Mesodermal cell (in vitro differentiated cells): ENCODE results near the gene LGI2.

Experiments
- H3K27ac ChIP-seq: 2 replicates; pipeline ENCODE4 v1.7.0; 2013; ENCODE audit warnings: mild to moderate bottlenecking, low read depth, low read length, moderate library complexity; ENCODE audit not compliant: severe bottlenecking
- H3K36me3 ChIP-seq: 2 replicates; pipeline ENCODE4 v1.7.1; 2013; ENCODE audit warnings: mild to moderate bottlenecking, low read length, moderate library complexity; ENCODE audit not compliant: control insufficient read depth, insufficient read depth
- H3K4me1 ChIP-seq: one replicate; pipeline ENCODE4 v1.7.1; 2013; ENCODE audit warnings: mild to moderate bottlenecking, low read length; ENCODE audit not compliant: insufficient read depth, control insufficient read depth, poor library complexity, severe bottlenecking
- H3K4me3 ChIP-seq: 2 replicates; pipeline ENCODE4 v1.7.0; 2013; ENCODE audit warnings: low read length, control low read depth, mild to moderate bottlenecking; ENCODE audit not compliant: insufficient read depth, poor library complexity, severe bottlenecking; ENCODE audit errors: extremely low read depth
- H3K9me3 ChIP-seq: 2 replicates; pipeline ENCODE4 v1.7.1; 2013; ENCODE audit warnings: mild to moderate bottlenecking, low read length, moderate library complexity; ENCODE audit not compliant: control insufficient read depth
- WGBS, 2 experiments: methylation state at CpG; one replicate each; pipeline ENCODE4 v1.1.5; 2013; ENCODE audit warnings: missing lambda C conversion rate in 2 of 2; ENCODE audit not compliant: insufficient coverage in 2 of 2; 5-methylcytosine and 5-hydroxymethylcytosine counted together

Gene LGI2

DNA sequence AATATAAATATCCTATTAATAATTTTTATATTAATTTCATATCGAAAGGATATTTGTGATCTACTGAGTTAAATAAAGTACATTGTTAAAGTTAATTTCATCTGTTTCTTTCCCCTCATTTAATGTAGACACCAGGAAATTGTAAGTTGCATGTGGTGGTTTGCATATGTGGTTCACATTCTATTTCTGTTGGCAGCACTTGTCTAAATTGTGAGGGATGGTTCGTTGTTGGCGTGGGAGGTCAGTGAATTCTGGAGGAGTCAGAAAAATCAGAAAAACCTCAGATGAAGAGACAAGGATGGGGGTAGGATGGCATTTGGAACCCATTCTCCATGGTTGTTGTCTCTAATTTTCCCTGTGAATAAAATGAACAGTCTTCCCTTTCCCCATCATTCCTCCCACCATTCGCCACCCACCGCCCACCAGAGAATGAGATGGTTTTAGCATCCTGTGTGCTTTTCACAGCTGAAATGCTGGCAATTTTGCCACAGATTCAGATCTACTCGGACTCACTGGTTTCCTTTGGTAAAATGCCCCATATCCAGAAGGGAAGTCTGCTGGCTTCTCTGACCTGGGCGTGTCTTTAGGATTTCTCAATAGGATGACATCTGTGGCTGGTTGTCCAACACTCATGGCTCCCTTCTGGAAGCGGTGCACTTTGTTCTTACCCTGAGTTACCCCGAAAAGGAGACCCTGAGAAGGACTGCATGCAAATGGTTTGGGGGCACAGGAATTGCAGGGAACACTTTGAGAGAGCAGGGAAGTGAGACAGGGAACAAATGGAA, 52.3 kb downstream of the LGI2 start:
- Histone ChIP-seq H3K36me3 (no peaks in the 10 kb centered on the region), H3K4me3 (no peak overlapping the region), H3K4me1 (no peaks in the 10 kb centered on the region), H3K27ac (no peak overlapping the region), H3K9me3 (no peaks in the 10 kb centered on the region)
- 90 to 100% methylated on average over 4 to 8 of the region's 9 CpGs for WGBS, 2 experiments

DNA sequence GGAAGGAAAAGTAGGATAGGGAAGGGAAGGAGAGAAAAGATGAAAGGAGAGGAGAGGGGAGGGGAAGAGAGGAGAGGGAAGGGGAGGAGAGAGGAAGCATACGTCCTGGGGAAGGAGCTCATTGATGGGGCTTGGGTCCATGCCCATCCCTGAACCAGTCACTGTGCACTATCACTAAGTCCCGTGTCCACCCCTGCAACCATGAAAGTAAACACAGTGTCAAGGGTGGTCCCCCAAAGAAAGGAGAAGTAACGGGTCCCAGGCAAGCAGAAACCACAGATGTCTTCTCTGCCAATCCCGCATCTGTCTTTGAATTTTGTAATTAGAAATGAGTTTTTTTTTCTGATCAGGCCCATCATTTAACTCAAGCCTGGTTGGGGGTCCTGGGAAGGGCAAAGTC, 55.2 kb downstream of the LGI2 start:
- WGBS, 2 experiments: 78 to 92% methylated on average over 3 of the region's 4 CpGs

DNA sequence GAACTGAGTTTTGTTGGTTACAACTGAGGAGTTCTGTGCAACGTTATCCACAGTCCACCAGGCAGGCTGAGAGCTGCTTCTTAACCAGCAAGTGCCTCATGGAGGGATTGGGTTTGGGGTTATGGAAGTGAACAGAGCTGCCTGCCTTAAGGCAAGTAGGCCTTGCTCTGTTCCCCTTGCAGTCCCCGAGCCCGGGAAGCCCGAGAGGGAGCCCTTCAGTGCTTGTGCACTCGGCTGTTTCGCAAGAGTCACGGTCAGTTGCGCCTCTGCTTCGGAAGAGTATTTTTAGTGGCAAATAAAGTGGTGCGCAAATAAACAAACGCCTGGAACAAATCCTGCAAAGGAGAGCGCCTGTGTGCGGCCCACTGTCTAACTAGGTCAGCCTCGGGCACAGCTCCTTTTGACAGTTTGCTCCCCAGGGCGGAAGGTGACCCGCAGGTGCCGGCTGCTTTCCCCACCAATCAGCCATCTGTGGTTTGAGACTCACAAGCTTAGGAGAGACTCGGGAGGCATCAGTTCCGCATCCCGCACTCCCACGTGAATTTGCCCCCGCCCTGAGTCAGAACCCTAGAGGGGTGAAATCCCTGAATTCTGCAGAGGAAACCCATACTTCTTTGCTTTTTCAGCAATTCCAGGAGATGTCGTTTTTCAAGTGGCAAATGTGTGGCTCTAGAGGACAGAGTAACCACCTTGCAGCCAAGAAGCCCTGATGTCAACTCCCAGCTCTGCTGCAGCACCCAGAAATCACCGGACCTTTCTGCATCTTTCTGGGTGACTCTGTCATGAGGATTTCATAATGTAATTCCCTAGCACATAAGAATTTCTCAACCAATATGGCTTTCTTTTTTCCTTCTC, 56.8 kb downstream of the LGI2 start:
- H3K9me3 ChIP-seq: no peaks in the 10 kb centered on the region
- no peaks in the 10 kb centered on the region for H3K4me1 ChIP-seq
- no peaks in the 10 kb centered on the region for H3K36me3 ChIP-seq
- WGBS, 2 experiments: 95 to 96% methylated on average over 21 to 23 of the region's 24 CpGs
- H3K4me3 ChIP-seq: no peak overlapping the region
- H3K27ac ChIP-seq: no peak overlapping the region

More for the DNA sequence above, 55.2 kb downstream of the LGI2 start:
- H3K9me3 ChIP-seq: no peaks in the 10 kb centered on the region
- no peaks in the 10 kb centered on the region for H3K4me1 ChIP-seq
- no peak overlapping the region for H3K27ac ChIP-seq
- H3K4me3 ChIP-seq: no peak overlapping the region
- H3K36me3 ChIP-seq: no peaks in the 10 kb centered on the region

DNA sequence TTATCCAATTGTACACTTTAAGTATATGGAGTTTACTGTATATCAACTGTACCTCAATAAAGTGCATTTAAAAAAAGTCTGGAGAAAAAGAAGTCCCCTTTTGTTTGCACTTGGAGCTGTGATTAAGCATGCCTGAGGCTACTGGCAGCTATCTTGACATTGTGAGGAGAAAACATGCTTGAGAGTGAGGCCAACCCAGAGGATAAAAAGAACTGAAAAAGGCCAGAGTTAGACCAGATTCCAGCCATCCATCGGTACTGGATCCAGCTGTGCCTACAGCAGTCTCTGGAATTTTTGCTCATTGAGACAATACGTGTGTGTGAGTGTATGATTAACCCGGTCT, 57.4 kb downstream of the LGI2 start:
- H3K9me3 ChIP-seq: no peaks in the 10 kb centered on the region
- no peak overlapping the region for H3K4me3 ChIP-seq
- H3K36me3 ChIP-seq: no peaks in the 10 kb centered on the region
- no peak overlapping the region for H3K27ac ChIP-seq
- 53 to 71% methylated on average over 2 to 3 of the region's 3 CpGs for WGBS, 2 experiments
- H3K4me1 ChIP-seq: no peaks in the 10 kb centered on the region

DNA sequence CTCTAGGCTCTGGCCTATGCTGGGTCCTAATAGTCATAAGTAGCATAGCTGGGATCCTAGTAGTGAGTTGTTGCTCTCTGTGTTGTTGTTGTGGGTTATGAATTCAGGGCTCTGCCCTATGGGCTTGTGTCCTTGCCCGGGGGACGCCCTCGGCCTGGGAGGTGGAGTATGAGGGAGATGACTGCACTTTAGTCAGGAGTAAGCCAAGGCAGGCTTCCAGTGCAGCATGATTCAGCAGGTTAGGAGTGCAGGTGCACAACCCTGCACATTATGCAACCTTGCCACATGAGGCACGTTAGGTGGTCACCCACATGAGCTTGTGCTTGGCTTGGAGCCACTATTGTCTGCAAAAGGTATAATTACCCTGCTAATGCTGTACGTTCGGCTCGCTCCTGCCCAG, 59.6 kb downstream of the LGI2 start:
- Histone ChIP-seq H3K27ac (no peak overlapping the region), H3K9me3 (peaks cover 6% of the 10 kb centered on the region), H3K4me3 (no peak overlapping the region), H3K4me1 (no peaks in the 10 kb centered on the region), H3K36me3 (no peaks in the 10 kb centered on the region)
- WGBS, 2 experiments: 93 to 99% methylated on average over 7 of the region's 7 CpGs

DNA sequence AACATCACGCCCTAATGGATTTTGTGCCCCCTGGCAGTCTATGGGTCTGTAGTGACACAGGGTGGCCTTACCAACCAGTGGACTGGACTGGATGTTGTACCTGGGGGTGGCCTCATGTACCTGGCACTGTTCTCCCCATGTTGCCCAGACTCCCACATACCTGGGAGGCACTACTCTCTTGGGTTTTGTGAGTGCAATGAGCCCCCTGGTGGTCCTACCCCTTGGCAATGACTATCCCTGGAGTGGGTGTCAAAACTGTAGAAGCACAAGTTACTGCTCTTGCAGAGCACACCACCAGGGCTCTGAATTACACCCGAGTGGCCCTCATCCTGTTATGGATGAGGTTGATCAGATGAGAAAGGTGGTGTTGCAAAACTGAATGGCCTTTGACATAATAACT, 60.1 kb downstream of the LGI2 start:
- WGBS, 2 experiments: 67 to 100% methylated on average over 1 of the region's 2 CpGs
- no peaks in the 10 kb centered on the region for H3K4me1 ChIP-seq
- no peak overlapping the region for H3K4me3 ChIP-seq
- peaks cover 11% of the 10 kb centered on the region for H3K9me3 ChIP-seq
- no peaks in the 10 kb centered on the region for H3K36me3 ChIP-seq
- H3K27ac ChIP-seq: no peak overlapping the region

DNA sequence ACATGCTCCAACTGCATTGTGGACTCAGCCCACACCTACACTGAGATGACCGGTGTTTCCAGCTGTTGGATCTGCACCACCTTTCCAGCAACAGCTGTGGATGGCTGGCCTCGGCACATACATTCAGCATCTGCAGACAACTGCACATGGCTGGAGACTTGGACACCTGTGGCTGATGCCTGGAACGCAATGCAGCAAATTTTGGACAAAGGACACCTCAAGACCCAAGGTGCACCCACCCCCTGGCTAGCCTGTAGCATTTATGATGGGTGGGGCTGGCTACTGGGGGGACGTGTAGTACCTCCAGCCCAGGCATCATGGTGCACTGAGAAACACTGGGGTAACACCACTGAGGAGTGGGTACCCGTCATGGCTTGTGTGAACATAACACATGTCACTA, 60.6 kb downstream of the LGI2 start:
- 84 to 93% methylated on average over 4 of the region's 5 CpGs for WGBS, 2 experiments
- H3K27ac ChIP-seq: no peak overlapping the region
- no peaks in the 10 kb centered on the region for H3K36me3 ChIP-seq
- no peak overlapping the region for H3K4me3 ChIP-seq
- peaks cover 12% of the 10 kb centered on the region for H3K9me3 ChIP-seq
- no peaks in the 10 kb centered on the region for H3K4me1 ChIP-seq

DNA sequence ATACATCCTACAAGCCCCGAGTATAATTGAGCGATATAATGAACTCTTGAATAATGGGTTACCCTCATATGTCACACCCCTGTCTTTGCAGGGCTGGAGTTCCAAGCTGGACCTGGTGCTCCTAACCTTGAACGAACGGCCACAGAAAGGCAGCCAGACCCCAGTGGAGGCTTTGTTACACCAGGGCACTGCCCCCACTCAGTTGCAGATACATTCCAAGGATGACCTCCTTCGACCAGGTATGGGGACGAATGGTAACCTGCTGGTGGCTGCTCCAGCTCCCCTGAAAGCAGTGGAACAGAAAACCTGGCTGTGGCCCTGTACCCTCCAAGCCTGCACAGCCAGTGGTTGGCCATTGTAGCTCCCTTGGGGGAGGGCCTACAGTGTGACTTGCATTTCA, 61.3 kb downstream of the LGI2 start:
- Histone ChIP-seq H3K4me1 (no peaks in the 10 kb centered on the region), H3K27ac (no peak overlapping the region), H3K9me3 (peaks cover 12% of the 10 kb centered on the region), H3K36me3 (no peaks in the 10 kb centered on the region), H3K4me3 (no peak overlapping the region)
- WGBS, 2 experiments: 91 to 93% methylated on average over 4 to 6 of the region's 6 CpGs

DNA sequence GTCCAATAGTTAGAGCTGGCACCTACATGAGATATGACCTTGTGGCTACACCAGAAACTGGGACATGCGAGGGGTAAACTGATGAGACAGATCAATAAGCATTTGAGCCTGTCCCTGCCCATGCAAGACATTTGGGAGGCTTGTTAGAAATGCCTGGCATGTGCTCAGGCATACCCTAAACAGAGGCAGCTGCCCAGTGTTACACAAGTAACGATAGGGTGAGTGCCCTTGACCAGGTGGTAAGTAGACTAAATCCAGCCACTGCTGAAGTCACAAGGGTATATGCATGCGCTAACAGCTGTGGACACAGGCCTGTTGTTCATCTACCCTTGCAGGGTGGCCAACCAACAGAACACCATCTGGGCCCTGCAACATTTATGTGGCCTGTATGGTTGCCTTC, 61.8 kb downstream of the LGI2 start:
- H3K4me1 ChIP-seq: no peaks in the 10 kb centered on the region
- no peak overlapping the region for H3K4me3 ChIP-seq
- peaks cover 12% of the 10 kb centered on the region for H3K9me3 ChIP-seq
- 94 to 95% methylated on average over 3 of the region's 3 CpGs for WGBS, 2 experiments
- no peaks in the 10 kb centered on the region for H3K36me3 ChIP-seq
- H3K27ac ChIP-seq: no peak overlapping the region

DNA sequence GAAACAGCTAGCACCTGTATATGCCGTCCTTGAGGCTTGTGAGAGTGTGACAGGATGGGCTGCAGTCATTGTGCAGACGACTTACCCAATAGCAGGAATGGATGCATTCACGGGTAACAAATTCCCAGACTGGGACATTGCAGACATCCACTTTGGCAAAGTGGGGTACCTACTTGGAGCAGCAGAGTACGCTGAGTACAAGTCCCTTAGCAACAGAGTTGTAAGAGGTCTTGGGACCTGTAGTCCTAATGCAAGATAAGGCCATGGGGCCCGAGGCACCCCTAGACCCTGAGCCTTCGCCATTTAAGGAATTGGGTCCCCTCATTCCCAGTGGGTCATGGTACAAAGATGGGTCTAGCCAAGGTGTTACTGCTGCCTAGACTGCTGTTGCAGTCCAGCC, 62.5 kb downstream of the LGI2 start:
- 85 to 92% methylated on average over 5 to 6 of the region's 6 CpGs for WGBS, 2 experiments
- H3K27ac ChIP-seq: no peak overlapping the region

DNA sequence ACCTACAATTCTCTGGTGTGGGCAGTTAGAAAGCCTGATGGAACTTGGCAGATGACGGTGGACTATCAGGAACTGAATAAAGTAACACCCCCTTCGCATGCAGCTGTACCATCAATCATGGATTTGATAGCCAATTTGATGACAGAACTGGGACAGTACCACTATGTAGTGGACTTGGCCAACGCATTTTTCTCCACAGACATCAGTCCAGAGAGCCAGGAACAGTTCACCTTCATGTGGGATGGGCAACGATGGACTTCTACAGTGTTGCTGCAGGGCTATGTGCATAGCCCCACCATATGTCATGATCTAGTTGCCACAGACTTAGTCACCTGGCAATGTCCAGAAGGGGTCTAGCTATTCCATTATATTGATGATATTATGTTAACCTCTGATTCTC, 63.4 kb downstream of the LGI2 start:
- Histone ChIP-seq H3K27ac (no peak overlapping the region), H3K9me3 (peaks cover 12% of the 10 kb centered on the region), H3K36me3 (no peaks in the 10 kb centered on the region), H3K4me3 (no peak overlapping the region), H3K4me1 (no peaks in the 10 kb centered on the region)
- 82 to 96% methylated on average over 4 of the region's 4 CpGs for WGBS, 2 experiments

More for the DNA sequence above, 62.5 kb downstream of the LGI2 start:
- H3K4me1 ChIP-seq: no peaks in the 10 kb centered on the region
- no peaks in the 10 kb centered on the region for H3K36me3 ChIP-seq
- no peak overlapping the region for H3K4me3 ChIP-seq
- H3K9me3 ChIP-seq: peaks cover 12% of the 10 kb centered on the region
